Cardiac fibroblast (primary cell): ENCODE data around the gene GNL2.

Experiments
- DNase-seq, 2 donors: peaks; one replicate each; pipeline versions ENCODE4 v3.0.0 to v3.0.0-alpha.2; 2010; ENCODE audit warnings: low read depth in 2 of 2
- H3K4me3 ChIP-seq, 2 donors: replicated peaks in 1 of 2; 1 replicate in 1 of 2; 2 replicates in 1 of 2; pipeline ENCODE4 v1.5.1; 2011; ENCODE audit warnings: low read depth in 2 of 2, low read length in 2 of 2, mild to moderate bottlenecking in 2 of 2, moderate library complexity in 1 of 2
- CTCF ChIP-seq: IDR thresholded peaks from one replicate; pipeline ENCODE4 v1.5.1; 2011; ENCODE audit warnings: low read depth, mild to moderate bottlenecking, low read length, inconsistent platforms

GNL2 gene

GRCh38 chr1:37633040-37633937 lies 37.6 kb upstream of the GNL2 start:
- TF ChIP-seq CTCF = no peak

GRCh38 chr1:37631036-37631435 lies 35.3 kb upstream of the GNL2 start:
- TF ChIP-seq CTCF = no peak
- DNase-seq = no peak
- no peak overlapping the region for H3K4me3 ChIP-seq

More at GRCh38 chr1:37633040-37633937, 37.6 kb upstream of the GNL2 start:
- no peak for DNase-seq
- no peak overlapping the region for H3K4me3 ChIP-seq

- DNase-seq = no peak
- H3K4me3 ChIP-seq = no peak overlapping the region
- TF ChIP-seq CTCF = no peak
These were observed 34.8 kb upstream of the GNL2 start for GRCh38 chr1:37630426-37631028.

GRCh38 chr1:37629726-37630425 lies 34.1 kb upstream of the GNL2 start:
- DNase-seq = no peak
- no peak for TF ChIP-seq CTCF
- no peak overlapping the region for H3K4me3 ChIP-seq

GRCh38 chr1:37629008-37629407 lies 33.3 kb upstream of the GNL2 start:
- H3K4me3 ChIP-seq = no peak overlapping the region
- no peak for TF ChIP-seq CTCF
- no peak for DNase-seq

- TF ChIP-seq CTCF = no peak
- DNase-seq = no peak
- H3K4me3 ChIP-seq = no peak overlapping the region
These were observed 32.4 kb upstream of the GNL2 start for GRCh38 chr1:37628026-37628556.
